GM04504 (cell line): ENCODE measurements around the gene STMN3.
"Not testable (repeated sequence)": the region's sequence is repeated elsewhere in the genome, so short reads cannot be mapped to it uniquely, and the experiment has no call there.

ENCODE experiments used
- DNase-seq: peaks from one replicate; pipeline ENCODE4 v3.0.0-alpha.2; 2012; ENCODE audit warnings: low read depth

Gene STMN3

DNA sequence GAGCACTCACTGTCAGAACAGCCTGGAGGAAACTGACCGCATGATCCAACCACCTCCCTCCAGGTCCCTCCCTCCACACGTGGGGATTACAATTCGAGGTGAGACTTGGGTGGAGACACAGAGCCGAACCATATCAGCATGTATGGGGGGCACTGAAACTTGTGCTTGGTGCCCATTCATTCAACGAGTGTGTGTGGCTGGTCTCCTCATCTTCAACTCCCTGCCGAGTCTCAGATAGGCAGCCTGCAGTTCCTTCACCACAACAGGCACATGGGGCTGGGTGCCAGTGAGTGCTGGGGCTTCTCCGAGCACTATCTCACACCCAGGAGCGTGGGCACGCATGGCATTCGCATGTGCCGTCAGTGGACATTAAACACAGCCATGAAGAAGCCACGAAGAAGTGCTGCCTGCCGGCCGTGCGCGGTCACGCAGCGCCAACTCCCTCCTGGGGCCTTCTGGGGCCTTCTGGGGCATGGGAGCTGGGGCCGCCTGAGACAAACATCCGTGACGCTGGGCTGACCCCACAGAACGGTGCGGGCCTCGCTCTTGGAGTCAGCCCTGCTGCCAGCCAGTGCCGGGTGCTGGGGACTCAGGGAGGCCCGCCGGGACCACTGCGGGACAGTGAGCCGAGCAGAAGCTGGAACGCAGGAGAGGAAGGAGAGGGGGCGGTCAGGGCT lies 4.2 kb upstream of the STMN3 start:
- no peak for DNase-seq

DNA sequence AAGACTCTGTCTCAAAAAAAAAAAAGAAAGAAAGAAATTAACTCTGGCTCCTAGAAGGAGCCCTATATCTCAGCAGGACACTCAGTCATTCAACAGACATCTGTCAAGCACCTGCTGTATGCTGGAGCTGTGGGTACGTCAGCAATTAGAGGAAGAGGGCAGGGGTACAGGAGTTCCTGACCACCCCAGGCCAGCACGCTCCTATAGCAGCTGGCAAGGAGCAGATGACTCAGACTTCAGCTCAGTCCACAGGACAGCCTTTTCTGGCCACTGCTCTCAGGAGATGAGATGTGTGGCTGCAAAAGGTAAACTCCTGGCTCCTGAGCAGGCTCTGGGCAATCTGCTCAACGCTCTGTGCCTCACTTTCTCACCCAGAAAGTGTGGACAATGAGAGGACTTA lies 3.2 kb upstream of the STMN3 start:
- no peak for DNase-seq

DNA sequence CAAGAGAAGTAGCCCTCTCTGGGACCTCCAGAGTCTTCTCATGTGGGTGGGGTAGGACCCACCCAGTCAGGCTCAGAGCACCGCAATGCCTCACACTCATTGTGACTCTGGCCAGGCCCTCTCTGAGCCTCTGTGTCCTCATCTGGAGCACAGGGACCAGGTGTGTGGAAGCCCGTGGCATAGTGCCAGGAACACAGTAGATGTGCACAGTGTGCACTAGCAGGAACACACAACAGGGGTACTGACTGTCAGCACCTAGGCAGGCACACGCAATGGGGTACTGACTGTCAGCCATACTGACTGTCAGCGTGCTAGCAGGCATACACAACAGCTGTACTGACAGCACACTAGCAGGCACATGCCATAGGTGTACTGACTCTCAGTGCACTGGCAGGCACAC lies 2.0 kb upstream of the STMN3 start:
- DNase-seq = no peak

DNA sequence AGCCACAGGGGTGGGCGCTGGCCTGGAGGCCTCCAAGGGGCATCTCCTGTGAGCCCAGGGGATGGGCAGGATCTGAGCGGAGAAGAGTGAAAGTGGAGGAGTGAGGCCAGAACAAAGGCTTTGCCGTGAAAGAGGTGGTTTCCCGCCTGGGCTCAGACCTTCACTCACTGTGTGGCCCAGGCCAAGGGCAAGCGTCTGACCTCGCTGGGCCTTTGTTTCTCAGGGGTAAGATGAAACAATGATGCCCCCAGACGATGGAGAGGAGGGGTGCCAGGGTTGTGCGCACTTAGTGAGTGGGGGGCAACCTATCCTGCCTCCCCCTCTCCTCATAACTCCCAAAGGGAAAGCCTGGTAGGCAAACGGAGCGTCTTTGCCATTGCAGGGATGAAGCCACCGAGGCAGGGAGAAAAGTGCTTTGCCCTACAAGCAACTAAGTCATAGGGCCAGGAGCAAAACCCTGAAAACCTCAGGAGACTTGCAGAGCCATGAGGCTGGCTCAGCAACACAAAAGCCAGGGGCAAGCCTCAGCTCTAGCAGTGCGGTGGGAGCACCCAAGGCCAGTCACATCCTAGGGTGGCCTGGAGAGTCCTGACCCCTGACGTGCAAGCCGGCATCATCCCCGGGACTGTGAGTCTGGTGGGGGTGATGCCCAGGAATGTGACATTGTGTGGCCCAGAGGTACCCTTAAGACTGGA lies 897 bp upstream of the STMN3 start:
- DNase-seq = no peak

DNA sequence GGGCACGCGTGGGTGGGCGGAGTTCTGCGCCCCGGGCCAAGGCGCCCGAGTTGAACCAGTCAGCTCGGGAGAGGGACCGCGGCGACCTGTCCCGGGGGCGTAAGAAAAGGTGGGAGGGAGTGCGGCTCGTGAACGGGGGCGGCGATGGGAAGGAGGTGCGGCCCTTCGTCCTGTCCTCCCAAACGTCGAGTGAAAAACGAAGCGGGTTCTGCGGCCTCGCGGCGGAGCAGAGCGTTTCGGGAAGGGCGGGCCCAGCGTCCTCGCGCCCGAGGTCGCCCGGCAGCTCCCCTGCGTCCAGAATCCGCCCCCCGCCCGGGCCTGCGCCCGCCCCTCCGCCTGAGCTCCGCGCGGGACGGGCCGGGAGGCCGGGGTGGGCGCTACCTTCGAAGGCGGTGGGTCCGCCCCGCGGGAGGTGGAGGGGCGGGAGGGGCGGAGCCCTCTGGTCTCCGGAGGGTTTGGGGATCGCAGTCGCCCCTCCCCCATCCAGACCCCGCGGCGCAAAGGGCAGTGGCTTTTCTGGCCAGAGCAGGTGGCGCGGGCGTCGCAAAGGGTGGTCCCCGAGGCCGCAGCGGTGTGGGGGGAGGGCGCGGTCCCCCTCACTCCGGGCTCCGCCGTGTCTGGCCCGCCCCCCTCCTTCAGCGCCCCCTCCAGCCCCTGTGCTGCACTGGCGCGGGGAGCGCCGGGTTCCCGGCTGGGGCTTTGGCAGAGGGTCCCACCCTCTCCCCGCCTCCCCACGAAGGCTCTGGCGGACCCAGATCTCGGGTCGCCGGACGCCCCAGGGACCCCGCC lies 838 bp downstream of the STMN3 start:
- DNase-seq = no peak

DNA sequence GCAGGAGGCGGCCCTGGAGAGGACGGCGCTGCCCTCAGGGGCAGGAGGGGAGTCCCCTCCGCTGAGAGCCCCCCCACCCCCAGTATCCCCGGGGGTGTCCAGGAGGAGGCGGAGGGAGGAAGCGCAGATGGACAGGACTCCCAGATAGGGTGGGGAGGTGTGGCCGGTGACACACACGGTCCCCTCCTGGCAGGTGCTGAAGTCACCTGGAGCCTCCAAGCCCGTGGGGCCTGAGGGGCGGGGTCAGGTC lies 1.4 kb downstream of the STMN3 start:
- no peak for DNase-seq

DNA sequence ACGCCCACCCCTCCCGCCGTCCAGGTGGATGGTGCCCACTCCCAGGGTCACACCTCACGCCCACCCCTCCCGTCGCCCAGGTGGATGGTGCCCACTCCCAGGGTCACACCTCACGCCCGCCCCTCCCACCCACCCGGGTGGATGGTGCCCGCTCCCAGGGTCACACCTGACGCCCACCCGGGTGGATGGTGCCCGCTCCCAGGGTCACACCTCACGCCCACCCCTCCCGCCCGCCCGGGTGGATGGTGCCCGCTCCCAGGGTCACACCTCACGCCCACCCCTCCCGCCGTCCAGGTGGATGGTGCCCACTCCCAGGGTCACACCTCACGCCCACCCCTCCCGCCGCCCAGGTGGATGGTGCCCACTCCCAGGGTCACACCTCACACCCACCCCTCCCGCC lies 2.7 kb downstream of the STMN3 start:
- not testable (repeated sequence) for DNase-seq

DNA sequence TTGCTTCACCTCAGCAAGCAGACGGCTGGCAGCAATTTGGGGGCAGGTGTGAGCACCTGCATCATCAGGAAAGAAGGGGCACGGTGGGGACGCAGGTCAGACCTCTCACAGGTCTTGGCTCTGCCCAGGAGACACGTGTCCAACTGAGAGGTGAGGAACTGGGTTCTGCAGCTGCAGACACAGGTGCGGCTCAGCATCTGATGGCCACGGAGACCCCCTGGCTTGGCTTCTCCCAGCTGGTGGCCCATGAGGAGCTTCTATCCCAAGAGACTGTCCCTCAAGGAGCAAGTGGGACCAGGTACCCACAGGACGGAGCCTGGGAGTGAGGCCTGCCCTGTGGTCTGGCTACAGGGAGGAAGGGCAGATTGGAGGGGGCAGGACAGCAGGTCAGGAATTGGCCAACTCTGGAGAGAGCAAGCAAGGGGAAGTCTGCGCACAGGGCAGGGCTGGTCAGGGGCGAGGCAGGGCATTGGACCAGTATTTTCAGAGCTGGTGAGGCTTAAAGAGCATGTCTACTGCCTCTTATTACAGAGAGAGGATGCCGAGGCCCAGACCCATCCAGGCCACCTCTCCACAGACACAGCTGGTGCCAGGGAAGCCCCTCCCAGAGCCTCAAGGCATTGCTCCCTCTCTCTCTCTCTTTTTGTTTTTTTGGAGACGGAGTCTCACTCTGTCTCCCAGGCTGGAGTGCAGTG lies 4.2 kb downstream of the STMN3 start:
- no peak for DNase-seq

DNA sequence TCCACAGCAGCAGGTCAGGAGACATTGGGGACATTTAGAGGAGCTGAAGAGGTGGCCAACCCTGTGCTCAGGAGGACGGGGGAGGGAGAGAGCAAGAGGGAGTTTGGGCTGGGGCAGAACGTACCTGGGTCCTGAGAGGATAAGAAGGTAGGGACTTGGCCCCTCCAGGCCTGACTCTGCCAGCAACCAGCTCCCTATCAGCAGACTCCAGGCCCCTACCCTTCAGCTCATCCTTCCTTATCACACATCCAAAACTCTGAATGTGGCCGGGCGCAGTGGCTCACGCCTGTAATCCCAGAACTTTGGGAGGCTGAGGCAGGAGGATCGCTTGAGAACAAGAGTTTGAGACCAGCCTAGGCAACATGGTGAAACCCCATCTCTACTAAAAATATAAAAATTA lies 5.0 kb downstream of the STMN3 start:
- no peak for DNase-seq

DNA sequence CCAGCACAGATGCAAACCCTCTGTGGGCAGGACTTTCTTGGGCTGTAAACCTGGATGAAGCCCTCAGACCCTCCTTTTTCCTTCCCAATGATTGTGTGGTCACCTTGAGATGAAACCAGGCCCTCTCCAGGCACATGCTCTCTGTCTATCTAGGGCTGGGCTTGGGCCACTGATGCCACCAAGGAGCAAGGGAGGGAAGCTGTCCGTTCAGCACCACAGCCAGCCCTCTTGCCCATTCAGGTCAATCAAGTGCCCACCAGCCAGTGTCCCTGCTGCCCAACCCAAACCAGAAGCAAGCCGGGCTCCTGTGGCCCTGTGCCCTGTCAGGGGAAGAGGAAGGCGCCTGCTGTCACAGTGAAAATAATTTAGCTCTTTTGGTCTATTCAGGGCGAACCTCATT lies 8.0 kb downstream of the STMN3 start:
- DNase-seq = no peak

DNA sequence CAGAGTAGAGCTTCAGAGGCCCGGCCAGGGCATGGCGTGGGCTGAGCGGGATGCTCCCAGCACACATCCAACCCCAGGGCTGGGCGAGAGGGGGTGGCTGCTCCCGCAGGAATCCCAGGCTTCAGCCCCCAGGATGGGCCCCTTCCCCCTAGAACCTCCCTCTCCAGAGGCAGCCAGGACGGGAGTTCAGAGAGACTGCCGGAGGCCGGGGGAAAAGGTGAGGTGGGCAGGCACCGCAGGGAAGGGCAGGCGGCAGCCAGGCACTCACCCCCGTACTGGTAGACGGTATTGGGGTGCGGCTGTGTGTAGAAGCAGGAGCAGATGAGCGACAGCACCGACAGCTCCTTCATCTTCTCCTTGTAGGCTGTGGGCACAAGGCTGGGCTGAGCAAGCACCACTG lies 9.3 kb downstream of the STMN3 start:
- DNase-seq = no peak

DNA sequence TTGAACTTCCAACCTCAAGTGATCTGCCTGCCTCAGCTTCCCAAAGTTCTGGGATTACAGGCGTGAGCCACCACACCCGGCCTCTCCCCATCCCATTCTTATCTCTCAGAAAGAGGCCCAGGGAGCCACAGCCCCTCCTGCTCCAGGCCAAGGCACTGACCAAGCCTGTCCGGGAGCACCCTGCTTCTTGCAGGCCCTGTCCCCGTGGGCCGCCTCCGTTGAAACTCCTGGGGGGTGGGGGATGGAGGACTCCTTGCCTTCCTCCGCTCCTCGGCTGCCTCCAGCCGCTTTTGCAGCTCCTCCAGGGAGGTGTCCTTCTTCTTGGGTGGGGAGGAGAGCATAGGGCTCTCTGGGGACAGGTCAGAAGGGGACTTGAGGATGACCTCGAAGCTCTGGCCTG lies 9.7 kb downstream of the STMN3 start:
- DNase-seq = no peak

DNA sequence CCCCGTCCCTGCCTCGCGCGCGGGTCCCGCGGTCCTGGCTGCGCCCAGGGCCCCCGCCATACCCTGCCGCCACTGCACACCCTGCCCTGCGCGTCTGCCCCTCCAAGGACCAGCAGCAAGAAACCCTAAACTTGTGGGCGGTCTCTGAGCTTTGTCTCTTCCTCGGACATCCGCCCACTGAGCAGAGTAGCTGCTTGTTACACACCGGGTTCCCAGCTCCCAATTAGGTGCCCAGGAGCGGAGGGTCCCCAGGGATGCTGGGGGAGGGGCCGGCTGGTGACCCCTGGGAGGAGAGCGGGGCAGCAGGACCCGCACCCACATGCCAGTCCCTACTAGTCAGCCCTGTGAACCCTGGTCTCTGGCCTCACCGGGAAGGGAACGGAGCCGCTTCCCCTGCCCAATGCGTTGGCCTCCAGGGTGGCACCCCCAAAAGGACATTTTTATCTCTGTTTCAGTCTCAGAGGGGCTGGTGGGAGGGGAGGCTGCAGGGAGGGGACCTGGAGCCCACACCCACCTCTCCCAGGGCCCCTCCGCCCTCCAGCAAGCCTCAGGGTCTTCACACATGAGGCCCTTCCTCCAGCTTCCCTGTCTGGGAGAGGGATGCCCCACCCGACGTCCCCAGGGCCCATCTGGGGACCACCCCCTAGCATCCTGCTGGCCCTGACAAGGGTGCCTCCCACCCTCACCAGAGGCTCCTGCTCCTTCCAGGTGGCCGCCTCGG lies 10.5 kb downstream of the STMN3 start:
- DNase-seq = no peak

DNA sequence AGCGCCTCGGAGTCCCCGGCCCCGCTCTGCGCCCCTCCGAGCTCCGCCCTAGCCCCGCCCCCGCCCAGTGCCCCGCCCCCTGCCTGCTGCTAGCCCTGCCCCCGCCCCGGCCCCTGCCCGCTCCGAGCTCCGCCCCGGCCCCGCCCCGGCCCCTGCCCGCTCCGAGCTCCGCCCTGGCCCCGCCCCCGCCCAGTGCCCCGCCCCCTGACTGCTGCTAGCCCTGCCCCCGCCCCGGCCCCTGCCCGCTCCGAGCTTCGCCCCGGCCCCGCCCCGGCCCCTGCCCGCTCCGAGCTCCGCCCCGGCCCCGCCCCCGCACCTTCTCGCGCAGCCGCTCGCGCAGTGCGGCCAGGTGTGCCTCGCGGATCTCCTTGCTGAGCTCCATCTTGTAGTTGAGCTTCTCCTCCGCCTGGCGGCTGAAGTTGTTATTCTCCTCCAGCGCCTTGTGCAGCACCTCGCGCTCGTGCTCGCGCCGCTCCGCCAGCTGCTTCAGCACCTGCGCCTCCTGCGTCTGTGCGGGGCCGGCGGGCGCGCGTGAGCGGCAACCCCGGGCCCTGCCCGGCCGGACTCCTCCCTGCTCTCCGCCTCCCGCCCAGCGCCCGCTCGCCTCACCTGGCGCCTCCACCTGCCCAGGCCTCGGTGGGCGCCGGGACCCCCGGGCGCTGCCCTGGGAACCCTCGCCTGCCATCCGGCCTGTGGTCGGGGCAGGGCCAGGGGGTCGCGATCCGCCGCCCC lies 11.3 kb downstream of the STMN3 start:
- peak; percentile 41 for DNase-seq

DNA sequence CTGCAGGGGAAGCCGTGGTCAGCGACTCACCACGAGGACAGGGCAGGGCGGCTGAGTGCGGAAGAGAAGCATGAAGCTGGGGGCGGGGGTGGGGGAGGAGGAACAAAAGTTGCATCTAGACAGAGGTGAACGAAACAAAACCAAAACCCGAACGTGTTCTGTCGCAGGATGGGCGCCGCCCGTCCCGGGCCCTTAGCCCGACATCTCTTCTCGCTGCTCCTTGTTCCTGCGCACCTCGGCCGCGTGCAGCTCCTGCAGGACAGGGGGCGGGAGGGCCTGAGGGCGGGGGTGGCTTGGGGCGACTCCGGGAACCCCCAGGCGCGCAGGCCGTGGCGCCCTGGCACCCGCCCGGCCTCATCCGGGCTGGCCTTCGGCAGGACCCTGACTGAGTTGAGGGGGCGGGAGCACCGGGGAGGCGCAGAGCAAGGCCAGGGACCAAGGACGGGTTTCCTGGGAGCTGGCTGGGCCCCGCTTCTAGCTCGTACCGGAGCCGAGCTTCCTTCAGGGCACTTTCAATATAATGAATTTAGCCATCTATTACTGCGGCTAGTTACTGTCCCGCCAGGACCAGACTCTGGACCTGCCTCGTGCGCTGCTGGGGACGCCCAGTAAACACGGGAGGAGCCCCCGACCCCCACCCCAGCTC lies 12.0 kb downstream of the STMN3 start:
- no peak for DNase-seq

DNA sequence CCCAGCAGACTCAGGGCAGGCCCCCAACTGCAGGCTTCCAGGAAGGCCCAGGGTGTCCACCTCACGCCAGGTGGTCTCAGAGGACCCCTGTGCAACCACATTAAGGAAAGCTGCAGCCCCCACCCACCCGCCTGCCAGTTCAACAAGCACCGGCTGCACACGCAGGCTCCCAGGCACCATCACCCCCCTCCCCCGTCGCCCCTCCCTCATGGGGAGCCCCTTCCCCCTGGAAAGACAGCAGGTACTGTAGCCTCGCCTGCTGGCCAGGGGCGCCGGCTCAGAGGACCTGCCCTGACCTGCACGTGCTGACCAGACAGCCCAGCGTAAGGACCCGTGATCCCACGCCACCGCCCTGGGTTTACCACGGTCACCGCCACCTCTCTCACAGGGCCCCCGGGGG lies 12.5 kb downstream of the STMN3 start:
- DNase-seq = not testable (repeated sequence)

DNA sequence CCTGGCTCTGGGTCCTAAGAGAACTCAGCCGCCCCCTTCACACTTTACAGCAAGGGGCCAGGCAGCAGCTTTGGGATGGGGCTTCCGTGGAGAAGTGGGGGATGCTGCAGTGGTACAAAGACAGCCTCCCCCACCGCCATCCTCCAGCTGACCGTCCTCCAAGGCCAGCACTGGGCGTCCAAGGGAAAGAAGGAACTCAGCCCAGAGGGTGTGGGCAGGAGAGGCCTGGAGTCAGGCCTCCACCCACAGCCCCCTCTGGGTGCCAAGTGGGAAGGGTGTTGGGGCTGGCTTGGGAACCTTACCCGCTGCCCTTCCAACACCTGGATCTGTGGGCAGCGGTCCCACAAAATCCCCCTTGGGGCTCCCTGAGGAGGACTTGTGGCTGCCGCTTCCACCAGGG lies 13.1 kb downstream of the STMN3 start:
- DNase-seq = no peak

DNA sequence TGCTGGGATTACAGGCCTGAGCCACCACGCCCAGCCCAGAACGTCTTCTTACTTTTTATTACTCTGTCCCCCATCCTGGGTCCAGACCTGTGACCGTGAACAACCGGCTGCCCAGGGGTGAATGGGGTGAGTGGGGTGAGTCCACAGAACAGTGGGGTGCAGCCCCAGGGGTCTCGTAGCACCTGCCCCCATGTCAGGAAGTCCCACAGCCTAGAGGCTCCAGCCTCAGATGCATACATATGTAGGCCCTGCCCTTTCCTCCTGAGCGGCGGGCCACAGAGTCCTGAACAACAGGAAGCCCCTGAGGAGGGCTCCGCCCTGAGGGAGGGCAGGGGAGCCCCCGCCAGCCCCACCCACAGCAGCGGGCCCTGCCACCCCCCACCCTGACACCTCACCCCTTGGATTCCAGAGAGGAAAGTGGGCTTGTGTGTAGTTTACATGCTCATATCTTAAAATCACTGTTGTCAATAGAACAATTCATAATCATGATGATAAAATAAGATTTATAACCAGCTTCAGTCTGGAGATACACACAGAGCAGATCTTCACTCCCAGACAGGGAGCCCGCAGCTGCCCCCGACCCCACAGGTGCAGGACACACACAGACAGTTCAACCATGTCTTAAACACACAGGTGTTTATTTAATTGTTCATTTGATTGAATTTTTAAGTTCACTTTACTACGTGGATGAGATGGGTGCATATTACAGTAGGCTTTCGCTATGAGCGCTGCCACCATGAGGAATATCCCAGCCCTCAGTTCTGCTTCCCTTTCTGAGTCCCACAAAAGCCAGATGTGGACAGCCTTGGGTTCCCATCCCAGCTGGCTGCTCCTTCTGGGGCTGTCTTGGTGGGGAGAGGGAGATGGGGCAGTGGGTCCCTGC lies 13.9 kb downstream of the STMN3 start:
- no peak for DNase-seq

DNA sequence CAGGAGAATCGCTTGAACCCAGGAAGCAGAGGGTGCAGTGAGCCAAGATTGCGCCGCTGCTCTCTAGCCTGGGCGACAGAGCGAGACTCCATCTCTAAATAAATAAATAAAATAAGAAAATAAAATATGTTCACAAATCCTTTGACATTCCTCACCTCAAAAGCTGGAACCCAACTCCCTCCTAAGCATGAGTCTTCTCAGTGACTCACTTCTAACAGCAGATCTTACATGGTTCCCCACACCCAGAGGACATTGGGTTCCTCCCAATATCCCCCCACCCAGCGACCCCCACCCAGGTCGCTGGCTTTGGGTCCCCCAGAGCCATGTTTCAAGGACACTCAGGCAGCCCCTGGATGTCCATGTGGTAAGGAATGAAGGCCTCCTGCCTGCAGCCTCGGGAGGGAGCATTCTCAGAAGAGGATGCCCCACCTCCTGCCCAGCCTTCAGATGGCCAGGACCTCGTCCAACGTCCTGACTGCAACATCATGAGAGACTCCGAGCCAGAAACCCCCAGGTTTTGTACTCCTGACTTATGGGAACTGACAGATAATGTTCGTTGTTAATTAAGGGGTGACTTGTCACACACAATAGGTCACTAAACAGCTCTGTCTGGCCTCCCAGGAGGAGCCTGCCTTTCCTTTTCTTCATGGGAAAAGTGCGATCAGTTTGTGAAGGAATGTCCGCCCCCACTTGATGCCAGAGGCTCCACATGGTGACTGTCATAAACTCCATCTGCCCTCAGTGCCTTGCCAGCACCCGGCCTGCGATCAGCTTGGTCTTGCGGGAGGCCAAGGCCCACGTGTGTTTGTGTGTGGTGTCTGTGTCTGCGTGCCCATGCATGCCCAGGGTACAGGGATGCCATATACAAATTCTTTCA lies 16.2 kb downstream of the STMN3 start:
- no peak for DNase-seq
